ENCODE measurements around the gene PRG2.
A peak's percentile ranks its signal among the peaks of the same experiment; 100 is the strongest.

The PRG2 gene

DNA sequence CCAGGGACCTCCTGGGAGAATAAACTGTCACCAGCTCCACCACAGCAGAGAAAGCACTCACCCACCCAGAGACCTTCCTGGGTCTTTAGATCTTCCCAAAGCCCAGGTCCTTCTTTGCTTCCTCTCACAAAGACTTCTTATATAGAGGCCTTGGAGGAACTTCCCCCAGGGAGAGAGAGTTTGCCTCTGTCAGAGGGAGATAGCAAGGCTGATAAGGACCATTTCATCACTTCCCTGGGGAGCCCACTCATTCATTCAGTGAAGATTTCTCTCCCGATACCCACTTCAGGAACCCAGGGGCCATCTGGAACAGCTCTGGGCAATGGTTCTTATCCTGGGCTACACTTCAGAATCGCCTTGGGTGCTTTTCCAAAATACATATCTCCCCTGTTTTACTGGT, at the start of gene PRG2:
PRG2 (minus strand) TSS at position 116 of the 400 bp plus-strand sequence. CDS start 706 bp downstream, outside the sequence.
- no peak for DNase-seq

DNA sequence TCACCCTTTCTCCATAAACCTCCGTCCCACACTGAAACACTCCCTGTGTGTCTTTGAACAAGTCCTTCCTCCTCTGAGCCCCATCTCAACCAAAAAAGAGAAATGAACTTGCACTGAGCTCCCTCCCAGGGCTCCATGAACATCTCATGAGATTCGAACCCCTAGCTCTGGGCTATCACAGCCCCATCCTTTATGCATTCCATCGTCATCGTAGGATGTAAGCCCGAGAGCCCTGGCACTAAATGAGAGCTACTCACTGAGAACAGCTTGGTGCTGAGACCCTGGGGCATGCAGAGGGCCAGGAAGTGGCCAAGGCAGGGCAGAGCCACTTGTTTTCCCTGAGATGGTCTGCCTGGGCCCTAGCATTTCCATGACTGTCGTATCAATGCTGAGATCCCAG, 49.3 kb upstream of the PRG2 start:
- no peak for DNase-seq

DNA sequence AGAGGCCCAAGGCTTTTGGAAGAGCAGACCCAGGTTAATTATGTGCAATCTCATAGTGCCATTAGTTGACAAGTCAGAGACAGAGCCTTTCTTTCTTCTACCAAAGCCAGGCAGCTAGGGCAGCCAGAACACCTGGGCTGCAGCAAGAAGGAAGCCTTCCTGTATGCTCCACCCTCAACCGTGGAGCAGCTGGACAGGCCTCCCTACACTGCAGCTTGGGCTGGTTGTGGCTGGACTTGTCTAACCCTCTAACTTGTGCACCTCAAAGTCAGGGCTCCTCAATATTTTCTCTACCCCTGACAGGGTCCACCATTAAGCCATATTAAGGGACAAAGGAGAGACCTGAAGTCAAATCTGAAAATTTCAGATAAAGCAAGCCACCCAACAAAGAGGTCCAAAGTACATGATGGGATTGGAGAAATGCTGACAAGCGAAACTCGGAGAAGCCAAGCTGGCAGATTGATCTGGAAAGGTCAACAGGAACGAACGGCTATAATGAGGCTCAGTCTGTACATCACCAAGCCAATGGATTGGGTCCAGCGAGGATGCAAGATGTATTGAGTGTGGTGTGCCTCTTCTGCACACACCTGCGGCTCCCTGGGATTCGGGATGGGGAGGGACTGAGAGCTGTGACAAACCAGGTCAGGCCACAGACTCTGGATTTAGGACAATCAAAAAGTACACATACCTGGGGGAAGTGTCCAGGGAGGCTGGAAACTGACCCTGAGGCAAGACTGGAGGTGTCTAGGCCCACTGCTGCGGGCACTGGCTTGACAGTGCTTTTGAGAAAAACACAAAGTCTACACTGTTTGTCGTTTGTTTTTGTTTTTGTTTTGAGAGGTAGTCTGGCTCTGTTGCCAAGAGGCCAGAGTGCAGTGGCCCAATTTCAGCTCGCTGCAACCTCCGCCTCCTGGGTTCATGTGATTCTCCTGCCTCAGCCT, 48.2 kb upstream of the PRG2 start:
- DNase-seq: no peak

DNA sequence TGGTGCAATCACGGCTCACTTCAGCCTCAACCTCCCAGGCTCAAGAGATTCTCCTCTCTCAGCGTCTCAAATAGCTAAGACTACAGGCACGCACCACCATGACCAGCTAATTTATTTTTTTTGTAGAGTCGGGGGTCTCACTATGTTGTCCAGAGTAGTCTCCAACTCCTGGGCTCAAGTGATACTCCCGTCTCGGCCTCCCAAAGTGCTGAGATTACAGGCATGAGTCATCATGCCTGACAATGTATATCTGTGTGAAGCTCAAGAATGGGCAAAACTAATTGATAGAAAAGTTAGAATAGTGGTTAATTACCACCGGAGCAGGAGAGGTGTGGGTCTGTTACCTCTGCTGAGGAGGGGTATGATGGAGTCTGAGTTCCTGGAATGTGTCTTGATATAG, 45.6 kb upstream of the PRG2 start:
- no peak for DNase-seq

DNA sequence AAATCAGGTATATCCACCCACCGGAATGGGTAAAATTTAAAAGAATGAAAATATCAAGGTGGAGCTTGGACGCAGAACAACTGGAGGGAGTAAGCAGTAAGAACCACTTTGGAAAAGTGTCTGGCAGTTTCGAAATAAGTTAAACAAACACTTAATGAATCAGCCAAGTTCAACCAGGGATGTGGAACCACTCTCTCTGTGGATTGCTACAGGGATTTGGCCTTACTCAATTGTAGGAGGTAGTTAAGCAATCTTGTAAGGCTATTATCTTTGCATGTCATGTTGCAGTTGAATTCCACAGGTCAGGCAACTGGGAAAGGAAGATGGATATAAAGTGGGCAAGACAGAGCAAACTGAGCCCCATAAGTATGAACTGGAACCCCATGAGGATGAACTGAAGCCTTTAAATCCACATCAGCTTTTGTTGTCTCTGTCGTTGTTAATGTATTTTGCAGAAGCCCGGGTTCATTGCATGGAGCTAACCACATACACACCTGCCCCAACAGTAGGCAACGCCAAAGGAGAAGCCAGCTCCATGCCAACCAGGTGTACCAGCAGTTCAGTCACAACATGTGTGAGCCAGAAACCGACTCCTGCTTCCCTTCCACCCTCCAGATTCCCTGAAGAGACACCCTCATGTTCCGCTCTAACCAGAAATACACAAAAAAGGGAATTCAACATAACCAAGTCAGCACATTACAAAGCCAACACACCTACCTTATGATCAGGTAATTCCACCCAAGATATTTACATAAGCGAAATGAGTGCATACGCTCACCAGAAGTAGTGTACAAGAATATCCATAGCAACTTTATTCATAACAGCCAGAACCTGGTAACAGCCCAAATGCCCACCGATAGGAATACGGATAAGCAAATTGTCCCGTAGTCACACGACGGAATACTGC, 44.4 kb upstream of the PRG2 start:
- no peak for DNase-seq

DNA sequence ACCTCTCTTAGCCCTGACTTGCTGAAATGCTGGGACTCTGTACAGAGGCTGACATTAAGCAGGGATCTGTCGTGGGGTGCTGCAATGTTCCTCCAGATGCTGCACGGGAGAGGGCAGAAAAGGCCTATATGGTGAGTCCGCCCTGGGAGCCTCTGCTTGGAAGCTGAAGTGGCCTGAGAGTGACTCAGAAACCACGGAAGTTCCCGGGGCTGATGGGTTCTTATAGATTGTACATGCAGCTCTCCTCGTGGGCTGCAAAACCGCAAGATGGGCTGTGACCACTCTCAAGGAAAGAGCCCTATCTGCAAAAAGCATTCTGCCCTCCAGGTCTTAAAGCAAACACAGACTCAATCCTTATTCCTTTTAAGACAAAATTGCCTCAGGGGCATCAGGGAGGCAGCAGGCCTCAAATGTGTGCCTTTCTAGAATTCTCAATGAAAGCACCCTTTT, 42.3 kb upstream of the PRG2 start:
- no peak for DNase-seq

DNA sequence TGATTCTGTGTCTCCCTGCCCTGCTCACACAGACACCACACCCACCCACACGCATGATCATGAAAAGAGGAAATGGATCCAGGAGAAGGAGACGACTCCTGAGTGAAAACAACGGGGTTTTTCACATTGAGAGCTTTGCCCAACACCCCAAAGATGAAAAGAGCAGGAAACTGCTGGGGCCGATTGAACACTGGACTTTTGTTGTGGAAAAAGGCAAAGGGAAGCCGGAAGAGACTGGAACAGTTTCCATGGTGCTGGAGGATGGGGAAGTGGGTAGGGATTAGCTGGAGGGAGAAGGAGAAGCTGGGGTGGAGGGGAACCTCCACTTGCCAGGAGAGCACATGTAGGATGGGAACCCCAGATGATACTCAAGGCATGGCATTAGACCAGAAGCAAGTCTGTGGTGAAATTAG, 41.7 kb upstream of the PRG2 start:
- no peak for DNase-seq

GRCh38 chr11:57430952-57431351, 40.5 kb upstream of the PRG2 start:
- no peak for DNase-seq

GRCh38 chr11:57429946-57430345, 39.5 kb upstream of the PRG2 start:
- no peak for DNase-seq

- no peak for DNase-seq
Measured at GRCh38 chr11:57428643-57429042, 38.2 kb upstream of the PRG2 start.

GRCh38 chr11:57427727-57428082, 37.3 kb upstream of the PRG2 start:
- no peak for DNase-seq

DNA sequence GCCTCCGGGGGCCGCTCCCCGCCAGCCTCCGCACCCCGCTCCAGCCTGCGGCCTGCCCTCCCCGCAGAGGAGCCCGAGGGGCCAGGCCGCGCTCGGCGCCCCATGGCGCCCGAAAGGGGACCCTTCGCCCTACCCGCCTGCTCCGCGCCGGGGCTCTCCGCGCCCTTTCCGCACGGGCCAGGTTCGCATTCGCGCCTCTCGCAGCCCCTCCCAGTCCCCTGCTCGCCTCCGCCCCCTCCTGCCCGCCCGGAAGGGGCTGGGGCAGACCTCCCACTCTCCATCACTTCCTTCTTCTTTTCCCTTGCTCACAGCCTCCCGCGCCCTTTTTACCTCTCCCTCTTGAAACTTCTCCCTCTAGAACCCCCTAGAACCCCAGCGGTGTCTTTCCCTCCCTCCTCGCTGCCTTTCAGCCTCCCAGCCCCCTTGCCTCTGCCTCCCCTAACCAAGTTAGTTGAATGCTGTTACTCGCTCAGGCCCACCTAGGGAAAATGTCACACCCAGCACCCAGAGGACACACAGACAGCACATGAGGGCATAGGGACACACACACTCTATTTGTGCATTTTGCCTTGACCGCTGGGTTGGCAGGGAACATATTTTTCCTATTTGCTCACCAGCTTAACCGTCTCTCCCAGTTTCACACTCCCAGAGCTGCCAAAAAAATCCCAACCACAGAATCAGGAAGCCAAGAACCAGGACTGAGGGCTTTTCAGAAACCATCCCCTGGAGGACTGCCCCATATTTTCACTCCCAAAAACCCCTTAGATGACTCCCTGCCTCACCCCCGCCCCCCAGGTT, 36.7 kb upstream of the PRG2 start, which contains the start of gene SLC43A3:
SLC43A3 (minus strand) TSS at position 193 of the 798 bp plus-strand sequence. CDS start 949 bp downstream, outside the sequence.
- peak; percentile 82 to 84 for DNase-seq

DNA sequence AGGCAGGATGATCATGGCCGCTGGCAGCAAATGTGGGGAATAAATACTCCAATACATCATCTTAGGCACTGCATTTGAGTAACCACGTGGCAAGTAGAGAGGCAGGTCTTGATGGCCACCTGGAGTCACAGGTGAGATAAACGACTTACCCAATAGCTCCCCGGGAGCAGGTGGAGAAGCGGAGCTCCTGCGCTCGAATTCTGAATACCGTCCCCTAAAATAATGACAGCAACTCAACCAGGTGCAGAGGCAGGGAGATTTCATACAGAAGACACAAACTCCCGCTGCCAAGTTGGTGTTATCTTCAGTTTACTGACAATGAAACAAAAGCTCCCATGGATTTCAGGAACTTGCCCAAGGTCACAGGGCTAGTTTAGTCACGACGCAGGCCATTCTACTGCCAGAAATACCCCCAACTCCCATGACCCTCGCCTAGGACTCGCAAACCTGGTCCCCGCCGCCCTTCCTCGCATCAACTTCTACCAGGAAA, 36.0 kb upstream of the PRG2 start:
- peak in 1 of 2 experiments; percentile 19 for DNase-seq

- DNase-seq: no peak
Measured at GRCh38 chr11:57425565-57426438, 35.4 kb upstream of the PRG2 start.

DNA sequence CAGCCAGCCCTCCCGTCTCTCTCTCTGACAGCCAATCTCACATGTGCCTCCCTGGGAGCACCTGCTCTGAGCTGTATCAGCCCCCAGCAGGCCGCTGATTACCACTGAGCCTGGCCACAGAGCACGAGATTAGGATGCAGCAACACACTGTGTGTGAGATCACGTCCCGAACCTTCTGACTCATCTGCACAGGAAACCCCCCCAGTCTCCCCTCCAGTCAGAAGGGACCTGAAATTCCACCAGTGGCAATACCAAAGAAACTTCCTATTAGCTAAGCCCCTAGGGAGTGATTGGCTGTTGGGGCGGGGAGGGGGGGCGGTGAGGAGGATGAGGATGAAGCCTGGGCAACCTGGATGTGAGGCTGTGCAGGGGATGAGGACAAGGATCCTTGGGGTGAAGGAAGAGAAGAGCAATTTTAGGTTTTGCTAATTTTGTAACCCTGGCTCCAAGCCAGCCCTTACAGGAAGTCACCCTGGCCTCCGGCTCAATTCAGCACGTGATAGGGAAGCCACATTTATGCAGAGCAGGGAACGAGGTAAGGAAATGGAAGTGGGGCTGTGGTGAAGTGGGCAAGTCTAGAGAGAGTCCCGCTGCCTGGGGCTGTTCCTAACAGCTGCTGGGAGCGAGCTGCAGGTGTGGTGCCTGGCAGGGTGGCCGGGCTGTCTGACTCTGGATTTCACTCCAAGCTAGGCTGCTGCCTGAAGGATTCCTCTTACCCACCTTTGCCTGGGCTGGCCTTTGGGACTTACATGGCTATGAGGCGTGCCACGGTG, 34.5 kb upstream of the PRG2 start:
- DNase-seq: peak; percentile 76 to 94

DNA sequence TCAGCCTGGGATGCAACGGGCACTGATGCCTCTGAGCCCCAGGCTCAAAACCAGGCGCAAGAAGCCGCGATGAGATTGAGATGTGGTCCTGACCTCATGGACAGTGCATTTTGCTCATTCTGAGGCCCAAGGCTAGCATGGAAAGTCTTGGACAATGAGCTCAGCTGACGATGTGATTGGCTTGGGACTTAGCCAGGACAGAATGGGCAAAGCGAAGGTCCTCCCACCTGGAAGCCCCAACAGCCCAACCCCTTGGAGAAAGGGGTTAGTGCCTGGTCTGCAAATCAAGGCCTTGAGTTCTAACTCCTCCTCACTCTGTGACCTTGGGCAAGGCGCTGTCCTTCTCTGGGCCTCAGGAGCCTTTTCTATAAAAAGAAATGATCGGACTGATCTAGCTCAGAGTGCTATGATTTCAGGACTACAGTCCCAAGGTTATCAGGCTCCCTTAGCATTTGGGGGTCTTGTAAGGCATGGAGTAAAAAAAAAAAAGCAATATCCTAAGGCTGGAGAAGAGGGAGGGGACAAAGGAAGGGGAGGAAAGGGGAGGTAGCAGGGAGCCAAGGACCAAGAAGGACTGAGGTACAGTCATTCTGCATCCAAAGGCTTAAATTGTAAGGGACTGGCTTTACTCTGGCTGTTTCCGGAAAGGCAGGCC, 33.8 kb upstream of the PRG2 start:
- no peak for DNase-seq

DNA sequence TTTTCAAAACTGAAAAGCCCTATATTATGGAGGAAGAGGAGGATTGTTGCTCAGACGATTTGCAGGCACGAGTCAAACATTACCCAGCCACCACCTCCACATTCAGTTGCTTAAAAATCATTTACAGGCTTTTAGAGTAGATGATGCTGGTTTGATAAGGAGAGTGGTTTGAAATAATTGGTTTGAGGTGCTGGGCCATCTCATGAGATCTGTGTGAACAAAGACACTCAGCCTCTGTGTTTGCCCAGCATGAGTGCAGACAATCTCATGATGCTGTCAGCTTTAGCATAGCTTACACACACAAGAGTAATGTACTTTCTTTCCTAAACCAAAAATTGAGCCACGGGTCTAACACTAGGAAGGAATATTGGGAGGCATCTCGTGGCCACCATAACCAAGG, 32.2 kb upstream of the PRG2 start:
- no peak for DNase-seq

DNA sequence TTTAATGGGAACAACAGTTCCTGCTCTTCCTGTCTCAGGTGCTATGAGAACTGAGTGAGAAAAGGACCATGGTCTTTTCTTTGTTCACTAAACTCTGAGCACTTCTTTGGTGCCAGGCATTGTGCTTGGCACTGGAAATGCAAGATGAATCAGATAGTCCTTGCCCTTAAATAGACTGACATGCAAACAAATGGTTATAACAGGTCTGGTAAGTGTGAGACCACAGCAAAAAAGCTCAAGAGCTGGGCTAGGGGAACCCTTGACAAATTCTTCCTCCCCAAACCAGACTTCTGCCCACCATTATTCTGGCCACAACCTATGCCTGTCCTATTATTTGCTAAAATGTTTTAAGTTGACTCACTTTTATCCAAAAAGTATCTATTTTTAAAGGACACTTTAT, 31.4 kb upstream of the PRG2 start:
- DNase-seq: no peak

DNA sequence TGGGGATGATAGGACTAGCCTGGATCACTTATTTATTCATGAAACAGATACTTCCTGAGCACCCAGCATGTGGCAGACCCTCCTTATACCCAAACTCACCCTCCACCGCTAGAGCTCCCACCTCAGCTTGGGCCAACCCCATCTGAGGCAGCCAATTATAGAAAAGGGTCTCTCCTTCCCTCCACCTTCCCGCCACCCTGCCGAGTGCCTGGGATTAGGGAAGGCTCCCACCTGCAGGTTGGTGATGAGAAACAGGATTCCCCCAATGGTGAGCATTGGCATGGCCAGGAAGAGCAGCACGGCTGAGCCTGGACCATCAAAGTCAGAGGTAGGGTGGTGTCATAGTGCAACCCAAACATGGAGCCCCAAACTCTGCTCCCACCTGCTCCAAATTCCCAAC, 30.6 kb upstream of the PRG2 start:
- DNase-seq: no peak

DNA sequence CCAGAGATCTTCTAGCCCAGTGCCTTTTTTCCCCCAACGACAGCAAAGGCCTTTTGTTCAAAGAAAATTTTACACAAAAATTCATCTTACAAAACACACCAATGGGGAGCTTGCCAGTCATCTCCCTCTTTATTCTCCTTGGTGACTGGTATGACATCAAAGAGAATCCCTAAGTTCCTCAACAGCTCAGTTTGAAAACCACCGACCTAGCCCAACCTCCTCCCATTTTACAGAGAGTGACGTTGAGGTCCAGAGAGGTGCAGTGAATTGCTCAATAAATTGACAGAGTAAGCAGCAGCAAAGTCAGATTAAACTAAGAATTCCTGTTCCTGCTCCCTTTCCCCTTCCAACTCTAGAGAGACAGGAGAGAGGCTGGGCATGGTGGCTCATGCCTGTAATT, 28.7 kb upstream of the PRG2 start:
- no peak for DNase-seq
